GM19395 (cell line): ENCODE data around the gene SLC39A12.
"Not testable (repeated sequence)": the region's sequence is repeated elsewhere in the genome, so short reads cannot be mapped to it uniquely, and the experiment has no call there.

Experiments used
- ATAC-seq: cut with Tn5 transposase; IDR thresholded peaks from one replicate; pipeline ENCODE4 v1.9.1; 2021; ENCODE audit warnings: mild to moderate bottlenecking, moderate library complexity; ENCODE audit not compliant: unreplicated experiment

Gene SLC39A12

DNA sequence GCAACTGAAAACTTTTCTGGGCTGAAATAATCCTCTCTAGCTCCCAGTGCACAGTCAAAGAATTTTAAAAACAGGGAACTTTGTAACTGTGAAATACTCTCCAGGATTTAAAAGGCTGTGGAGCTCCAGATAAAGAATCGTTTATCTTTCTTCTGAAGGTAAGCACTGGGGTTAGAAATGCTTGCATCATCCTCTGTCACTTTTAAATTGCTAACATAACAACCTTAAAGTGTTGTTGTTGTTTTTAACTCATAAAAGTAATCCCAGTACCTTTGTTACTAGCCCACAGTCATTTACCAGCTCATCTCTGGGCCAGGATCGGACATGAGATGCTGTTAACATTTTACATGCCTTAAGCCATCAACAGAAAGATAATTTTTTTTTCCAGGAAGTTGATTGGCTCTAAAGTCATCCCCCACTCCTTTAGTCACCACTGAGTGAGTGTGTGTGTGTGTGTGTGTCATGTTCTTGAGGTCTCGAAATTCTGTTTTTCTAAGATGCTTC, at the start of gene SLC39A12:
TSS of gene SLC39A12 (plus strand) at position 51 of the 504 bp plus-strand sequence. CDS start 1,359 bp downstream, outside the sequence.
- ATAC-seq = no peak

DNA sequence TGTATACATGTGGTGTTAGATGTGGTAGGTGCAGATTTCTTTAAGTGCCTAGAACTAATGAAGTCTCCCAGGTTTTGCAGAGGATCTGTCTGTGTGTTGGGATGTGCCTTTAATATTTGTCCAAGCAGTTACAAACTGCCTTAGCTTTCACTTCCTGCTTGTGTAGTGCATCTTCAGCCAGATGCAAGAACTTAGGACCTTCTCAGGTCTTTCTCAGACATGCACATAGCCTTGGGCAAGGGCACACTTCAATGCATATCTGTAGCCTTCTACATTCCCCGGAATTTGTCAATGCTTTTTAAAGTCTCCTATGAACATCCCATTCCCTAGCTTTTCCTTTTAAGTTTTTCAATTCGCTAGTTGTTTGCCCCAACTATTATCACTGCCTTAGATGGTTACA, 47.2 kb upstream of the SLC39A12 start:
- no peak for ATAC-seq

DNA sequence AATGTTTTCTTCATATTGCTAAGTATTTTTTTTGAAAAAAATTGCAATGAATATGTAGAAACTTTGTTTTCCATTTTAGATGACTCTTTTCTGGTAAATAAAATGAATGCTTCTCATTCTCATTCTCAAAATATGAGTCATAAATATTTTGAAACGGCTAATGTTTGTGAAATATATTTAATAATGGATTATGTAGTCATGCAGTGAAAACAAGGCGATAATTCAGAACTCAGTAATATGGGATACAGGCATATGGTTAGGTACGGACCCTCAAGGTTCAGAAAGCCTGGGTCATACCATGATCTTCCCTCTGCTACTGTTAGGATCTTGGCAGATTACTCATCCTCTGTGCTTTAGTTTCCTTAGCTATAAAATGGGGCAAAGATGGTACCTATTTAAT, 46.2 kb upstream of the SLC39A12 start:
- ATAC-seq = no peak

DNA sequence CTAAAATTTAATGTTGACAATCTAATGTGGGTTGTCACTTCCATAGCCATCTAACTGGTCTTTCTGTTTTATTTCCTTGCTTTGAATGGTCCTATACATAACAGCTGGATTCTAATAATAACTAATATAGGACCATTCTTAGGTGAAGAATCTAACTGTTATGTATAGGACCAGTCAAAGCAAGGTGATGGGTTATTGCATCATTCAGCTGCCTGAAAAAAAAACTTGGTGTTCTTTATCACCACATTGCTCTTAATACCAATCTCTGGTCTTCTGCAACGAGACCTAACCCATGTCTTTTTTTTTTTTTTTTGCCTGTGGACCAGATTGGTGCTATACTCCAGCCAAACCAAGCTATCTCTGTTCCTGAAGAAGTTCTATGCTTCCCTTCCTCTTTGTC, 45.7 kb upstream of the SLC39A12 start:
- ATAC-seq = no peak

DNA sequence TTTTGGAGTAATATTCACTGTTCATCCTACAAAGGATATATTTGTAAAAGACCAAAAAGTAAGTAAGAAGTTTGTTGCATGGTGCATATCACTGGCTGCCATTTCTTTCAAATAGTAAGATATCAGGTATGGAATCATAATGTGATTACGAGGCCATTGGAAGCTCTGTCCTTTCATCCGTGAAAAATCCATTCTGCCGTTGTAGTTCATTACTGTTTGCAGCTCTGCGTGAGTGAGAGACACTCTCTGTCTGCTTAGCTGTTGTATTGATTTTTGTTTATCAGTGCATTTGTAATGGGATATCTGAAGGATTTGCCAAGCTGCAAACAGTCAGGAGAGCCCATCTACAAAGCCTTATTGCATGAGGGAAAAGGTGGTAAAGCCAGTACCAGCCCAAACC, 44.1 kb upstream of the SLC39A12 start:
- ATAC-seq = no peak

DNA sequence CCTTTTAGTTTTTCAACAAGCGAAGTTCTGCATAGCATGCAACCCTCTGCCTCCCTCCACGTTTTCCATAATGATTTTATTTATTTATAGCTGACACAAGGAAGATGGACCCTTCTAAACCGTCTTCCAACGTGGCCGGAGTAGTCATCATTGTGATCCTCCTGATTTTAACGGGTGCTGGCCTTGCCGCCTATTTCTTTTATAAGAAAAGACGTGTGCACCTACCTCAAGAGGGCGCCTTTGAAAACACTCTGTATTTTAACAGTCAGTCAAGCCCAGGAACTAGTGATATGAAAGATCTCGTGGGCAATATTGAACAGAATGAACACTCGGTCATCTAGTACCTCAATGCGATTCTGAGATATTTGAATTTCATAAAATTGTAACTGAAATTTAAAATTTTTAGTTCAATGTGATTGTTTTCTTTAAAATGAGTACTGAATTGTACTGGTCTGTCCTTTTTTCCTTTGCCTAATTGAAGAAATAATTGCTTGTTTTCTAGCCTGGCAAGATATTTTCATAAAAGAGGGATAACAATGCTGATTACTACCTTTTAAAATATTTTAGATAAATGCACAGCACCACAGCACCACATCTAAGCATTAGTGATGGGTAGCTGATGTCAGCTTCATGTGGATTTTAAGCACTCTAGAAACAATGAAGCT, 41.5 kb upstream of the SLC39A12 start:
- peak; percentile 68 for ATAC-seq

DNA sequence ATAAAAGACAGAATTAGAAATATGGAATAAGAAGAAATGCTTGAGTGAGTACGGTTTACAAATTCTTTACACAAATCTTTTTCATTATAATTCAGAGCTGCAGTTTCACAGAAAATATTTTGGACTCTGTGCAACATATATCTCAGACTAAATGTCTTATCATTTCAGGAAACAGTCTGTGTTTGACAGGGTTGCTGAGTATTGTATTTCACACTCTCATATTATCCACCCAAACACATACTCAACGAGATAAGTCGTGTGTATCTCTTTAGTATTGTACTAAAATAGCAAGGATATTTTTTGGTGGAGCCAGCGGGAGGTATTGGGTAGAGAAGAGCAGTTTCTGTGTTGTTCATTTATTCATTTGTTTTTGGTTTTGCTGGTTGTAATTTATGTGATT, 39.0 kb upstream of the SLC39A12 start:
- ATAC-seq = no peak

DNA sequence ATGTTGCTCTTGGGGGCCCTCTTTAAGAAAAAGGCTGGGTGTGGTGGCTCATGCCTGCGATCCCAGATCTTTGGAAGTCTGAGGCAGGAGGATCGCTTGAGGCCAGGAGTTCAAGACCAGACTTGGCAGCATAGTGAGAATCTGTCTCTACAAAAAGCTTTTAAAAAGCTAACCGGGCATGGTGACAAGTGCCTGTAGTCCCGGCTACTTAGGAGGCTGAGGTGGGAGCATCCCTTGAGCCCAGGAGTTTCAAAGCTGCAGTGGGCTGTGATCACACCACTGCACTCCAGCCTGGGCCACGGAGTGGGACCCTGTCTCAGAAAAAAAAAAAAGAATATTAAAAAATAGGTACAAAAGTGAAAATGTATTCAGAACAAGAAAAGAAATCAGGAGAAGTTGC, 38.1 kb upstream of the SLC39A12 start:
- ATAC-seq = no peak

DNA sequence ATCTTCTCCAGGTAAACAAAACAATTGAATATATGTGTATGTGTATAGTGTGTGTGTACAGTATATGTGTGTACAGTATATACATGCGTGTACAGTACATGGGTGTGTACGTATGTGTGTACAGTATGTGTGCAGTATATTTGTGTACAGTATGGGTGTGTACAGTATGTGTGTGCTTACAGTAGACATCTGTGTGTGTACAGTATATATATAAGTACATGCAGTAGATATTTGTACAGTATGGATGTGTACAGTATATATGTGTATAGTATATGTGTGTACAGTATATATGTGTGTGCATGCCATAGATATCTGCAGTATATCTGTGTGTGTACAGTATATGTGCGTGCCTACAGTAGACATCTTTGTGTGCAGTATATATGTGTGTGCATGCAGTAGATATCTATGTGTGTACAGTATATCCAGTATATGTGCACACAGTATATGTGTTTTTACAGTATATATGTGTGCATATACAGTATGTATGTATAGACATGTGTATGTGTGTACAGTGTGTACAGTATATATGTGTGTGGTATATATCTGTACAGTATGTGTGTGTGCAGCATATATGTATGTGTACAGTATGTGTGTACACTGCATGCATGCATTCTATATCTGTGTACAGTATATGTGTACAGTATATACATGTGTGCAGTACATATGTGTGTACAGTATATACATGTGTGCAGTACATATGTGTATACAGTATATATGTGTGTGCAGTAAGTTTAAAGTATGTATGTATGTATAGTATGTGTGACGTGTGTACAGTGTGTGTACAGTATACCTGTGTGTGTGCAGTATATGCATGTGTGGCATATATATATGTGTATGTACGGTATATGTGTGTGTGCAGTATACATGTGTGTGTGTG, 37.3 kb upstream of the SLC39A12 start:
- no peak for ATAC-seq

DNA sequence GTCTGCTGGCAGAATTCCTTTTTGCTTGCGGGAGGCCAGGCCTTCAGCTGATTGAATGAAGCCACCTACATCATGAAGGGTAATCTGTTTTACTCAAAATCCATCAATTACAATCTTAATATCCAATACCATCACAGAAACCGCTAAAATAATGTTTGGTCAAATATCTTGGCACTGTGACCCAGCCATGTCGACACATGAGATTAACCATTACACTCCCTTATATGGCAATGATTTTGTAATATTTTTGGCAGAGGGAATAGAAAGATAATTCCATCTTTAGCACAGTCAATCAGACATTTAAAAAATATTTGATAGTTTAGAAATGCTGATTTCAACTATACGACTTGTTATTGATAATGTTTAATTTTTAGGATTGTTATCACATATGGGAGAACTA, 36.5 kb upstream of the SLC39A12 start:
- no peak for ATAC-seq

DNA sequence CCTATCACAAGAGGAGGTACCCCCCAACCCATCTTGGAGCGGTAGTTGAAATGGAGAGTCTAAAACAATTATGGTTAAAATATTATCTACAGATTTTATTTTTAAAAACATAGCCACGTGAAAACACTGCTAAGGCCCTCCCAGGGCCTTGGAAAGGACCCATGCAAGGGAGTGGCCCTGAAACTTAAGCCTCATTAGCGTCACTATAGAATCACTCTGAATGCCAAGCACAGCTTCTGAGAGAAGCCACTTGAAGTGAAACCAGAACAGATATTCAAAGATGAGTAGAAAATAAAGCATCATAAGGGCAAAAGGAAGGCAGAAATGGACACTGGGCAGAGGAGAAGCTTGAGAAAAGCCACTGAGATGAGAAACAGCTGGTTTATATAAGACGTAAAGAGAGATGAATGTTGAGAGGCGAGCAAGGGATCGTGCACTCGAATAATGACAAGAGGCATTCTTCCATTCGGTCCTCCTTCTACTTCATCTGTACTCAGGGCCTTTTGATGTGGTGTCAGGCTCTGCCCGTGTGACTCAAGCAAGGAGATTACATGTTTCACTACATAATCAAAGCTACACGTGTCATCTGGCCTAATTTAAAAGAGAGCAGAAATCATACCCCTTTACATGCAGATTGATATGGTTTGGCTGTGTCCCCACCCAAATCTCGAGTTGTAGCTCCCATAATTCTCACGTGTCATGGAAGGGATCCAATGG, 33.4 kb upstream of the SLC39A12 start:
- ATAC-seq = no peak

DNA sequence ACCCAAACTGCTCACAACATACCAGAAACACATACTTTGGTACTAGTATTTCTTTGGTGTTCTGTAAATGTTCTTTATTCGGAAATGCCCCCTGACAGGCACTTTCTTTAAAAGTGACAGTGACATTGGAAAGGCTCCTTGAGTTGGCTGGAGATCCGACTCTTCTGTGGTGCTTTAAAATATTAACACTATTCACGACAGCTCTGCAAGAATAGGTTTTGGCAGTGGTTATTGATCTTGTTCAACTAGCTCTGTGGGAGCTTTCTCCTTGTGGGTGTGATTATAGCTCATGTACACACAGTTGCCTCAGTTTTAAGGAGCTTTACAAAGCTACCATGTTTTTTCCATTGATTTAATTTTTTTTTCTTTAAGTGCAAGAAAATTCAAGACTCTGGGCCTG, 30.3 kb upstream of the SLC39A12 start:
- no peak for ATAC-seq

DNA sequence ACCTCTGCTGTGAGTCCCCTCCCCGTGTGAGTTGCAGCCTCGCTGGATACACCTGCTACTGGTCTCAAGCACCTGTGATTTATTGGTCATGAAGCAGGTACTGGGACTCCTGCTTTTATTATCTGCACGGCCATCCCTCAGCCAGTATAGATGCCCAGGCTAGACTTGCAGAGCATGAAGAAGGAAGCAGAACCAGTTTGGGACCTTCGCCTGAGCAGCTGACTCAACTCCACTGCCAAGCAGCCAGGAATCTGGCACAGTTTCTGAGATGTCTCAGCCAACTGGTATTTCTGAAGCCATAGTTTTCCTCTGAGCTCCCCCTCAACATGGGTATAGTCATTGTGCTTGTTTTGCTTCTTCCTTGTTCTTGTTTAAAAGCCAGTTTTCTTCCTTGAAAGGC, 28.0 kb upstream of the SLC39A12 start:
- ATAC-seq = no peak

DNA sequence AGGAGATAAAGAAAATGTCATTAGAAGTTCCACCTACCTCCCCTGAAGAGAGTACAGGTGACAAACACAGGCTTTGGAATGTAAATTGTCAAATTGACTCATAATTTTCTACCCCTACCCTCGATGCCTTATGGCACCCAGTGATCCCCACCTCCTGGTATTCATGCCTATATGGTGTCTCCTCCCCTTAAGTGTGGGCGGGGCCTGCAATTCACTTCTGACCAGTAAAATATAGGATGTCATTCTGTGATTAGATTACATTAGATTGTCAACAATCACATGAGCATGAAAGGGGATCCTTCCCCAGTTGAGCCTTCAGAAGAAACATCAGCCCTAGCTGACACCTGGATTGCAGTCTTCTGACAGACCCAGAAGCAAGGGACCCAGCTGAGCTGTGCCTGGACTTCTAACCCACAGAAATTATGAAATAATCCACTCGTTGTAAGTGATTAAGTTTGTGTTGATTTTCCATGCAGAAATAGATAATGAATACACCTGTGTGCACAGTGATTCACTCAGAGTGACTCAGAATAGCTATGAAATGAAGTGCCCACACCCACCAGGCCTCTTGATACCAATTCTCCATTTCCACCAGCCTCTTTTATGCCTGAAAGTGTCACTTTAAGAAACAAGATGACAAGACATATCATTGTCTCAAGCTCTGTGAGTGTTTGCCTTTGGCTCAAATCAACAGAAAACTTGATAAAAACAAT, 8.5 kb upstream of the SLC39A12 start:
- ATAC-seq = no peak

DNA sequence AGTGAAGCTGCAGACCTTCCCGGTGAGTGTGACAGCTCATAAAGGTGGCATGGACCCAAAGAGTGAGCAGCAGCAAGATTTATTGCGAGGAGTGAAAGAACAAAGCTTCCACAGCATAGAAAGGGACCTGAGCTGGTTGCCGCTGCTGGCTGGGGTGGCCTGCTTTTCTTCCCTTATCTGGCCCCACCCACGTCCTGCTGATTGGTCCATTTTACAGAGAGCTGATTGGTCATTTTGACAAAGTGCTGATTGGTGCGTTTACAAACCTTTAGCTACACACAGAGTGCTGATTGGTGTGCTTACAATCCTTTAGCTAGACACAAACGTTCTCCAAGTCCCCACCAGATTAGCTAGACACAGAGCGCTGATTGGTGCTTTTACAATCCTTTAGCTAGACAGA, 1.4 kb upstream of the SLC39A12 start:
- ATAC-seq = not testable (repeated sequence)

DNA sequence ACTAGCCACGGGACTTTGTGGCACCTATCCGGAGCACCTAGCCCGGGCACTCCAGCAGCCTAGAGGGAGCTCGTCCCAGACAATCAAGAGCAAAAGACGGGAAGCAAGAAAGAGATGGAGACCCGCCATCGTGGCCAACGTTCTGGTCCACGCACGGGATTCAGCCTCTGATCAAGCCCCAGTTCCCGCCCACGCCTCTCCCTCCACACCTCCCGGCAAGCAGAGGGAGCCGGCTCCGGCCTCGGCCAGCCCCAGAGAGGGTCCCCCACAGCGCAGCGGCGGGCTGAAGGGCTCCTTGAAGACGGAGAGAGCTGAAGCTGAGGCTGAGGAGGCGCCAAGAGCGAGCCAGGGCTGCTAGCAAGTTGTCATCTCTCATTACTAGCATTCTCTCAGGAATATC, 992 bp upstream of the SLC39A12 start:
- no peak for ATAC-seq

DNA sequence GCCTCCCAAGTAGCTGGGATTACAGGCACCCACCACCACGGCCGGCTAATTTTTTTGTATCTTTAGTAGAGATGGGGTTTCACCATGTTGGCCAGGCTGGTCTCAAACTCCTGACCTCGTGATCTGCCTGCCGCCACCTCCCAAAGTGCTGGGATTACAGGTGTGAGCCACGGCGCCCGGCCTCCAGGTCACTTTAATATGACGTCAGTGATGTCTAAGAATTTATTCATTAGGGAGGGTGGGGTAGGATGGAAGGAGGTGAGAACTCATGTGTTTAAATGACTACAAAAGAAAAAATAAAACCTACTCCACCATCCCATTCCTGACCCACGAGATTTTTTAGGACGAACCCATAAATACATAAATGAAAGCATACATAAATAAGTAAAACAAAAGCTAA, 2.7 kb downstream of the SLC39A12 start:
- ATAC-seq = not testable (repeated sequence)

DNA sequence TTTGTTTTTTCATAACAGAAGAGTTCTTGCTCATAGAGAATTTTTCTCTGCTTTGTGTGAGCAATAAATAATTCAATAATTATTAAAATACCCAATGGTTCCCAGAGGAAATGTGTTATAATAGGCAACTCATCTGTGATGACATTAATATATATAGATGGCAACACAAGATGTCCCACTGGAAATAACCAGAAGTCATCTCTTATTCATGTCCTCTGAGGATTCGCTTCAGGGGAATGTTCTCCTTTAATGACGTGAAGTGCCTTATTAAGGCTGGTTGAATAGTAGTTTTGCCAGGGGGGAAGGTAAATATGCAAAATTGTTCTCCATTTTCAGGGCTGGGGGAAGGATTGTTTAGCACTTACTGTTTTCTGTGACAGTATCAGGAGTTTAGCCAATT, 3.1 kb downstream of the SLC39A12 start:
- no peak for ATAC-seq

DNA sequence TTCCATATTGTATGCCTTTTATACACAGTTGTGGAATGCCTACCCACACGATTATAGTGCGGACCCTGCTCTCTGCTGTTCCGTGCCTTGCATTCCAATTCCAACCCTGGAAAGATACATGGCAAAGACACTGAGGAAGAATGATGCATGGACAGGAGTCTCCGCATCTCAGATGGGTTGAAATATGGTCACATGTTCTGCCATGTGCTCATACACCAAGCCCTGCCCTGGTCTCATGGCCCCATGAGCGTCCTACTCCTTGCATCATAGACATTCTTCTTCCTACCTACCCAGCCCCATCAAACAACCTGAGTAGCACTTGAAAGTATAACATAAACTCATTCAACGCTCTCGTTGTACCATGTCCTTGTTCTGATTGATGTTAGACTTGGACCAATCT, 6.3 kb downstream of the SLC39A12 start:
- no peak for ATAC-seq

DNA sequence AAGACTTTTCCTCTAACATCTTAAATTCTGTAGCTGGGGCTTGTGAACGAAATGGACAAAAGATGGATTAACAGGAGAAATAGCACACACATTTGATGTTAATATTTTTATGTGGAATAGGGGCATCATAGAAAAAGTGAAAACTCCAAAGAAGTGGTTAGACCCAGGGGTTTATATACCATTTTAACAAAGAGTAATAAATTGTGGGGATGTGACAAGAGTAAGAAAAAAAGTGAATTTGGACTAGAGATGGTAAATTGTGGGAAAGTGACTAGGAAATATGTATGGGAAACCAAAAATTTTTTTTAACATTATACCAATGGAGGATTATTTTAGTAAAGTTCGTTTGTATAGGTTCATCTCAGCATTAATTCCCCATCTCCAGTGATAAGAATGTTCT, 8.2 kb downstream of the SLC39A12 start:
- ATAC-seq = no peak
